ENCODE measurements around the gene SPATS1. TPM values are rescaled to one million over a fixed set of nuclear protein-coding genes. Genes with fewer than 3 reads are reported as not detected.
A peak's percentile ranks its signal among the peaks of the same experiment; 100 is the strongest.

Gene SPATS1
- total and polyA plus RNA-seq, 2 of the 13 experiments (the other 11 are each of a cell fraction or from before 2014, with no cell fraction given), result not detected

DNA sequence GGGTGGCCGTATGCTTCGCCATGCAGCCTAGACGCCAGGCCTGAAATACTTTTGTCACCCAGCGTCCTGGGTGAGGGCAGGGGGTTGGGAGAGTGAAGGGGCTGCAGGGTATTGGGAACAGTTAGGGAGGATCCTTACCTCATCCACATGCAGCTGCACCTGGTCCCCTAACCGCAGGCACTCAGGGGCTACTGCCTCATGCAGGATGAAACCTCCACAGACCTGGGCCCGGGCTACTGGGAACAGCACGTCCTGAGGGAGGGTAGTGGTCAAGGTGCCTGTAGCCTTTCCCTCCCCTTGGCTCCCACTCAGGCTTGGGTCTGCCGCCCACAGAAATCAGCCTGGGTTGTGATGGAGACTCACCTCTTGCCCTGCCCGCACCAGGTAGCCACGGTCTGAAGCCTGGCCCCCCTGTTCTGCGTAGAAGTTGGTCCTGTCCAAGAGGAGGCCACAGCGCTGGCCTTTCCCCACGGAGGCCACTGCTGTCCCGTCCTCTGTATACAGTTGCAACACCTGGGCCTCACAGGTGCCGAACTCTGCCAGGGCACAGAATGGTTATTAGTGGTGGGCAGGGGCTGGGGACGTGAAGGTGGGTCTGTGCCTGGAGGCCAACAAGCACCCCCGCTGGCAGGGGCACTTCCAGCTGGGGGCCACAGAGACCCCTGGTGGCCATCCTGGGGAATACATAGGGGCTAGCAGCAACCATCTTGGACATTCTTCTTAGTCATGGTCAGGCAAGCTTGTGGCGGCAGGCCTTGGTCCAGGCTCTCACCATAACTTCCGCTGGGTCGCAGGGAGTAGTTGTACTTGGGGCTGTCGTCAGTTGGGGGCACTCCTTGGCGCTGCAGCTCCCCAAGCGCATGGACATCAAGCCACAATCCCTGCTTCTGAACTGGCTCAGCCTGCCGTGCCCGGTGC lies 37.9 kb upstream of the SPATS1 start (continued):
- TF ChIP-seq, protein P1, sequence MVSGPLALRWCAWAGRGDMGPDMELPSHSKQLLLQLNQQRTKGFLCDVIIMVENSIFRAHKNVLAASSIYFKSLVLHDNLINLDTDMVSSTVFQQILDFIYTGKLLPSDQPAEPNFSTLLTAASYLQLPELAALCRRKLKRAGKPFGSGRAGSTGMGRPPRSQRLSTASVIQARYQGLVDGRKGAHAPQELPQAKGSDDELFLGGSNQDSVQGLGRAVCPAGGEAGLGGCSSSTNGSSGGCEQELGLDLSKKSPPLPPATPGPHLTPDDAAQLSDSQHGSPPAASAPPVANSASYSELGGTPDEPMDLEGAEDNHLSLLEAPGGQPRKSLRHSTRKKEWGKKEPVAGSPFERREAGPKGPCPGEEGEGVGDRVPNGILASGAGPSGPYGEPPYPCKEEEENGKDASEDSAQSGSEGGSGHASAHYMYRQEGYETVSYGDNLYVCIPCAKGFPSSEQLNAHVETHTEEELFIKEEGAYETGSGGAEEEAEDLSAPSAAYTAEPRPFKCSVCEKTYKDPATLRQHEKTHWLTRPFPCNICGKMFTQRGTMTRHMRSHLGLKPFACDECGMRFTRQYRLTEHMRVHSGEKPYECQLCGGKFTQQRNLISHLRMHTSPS (CRISPR knock-in tag; IDR thresholded peaks at IDR 0.05; ENCODE audit: low read depth), result no peak
- TF ChIP-seq, protein P2, sequence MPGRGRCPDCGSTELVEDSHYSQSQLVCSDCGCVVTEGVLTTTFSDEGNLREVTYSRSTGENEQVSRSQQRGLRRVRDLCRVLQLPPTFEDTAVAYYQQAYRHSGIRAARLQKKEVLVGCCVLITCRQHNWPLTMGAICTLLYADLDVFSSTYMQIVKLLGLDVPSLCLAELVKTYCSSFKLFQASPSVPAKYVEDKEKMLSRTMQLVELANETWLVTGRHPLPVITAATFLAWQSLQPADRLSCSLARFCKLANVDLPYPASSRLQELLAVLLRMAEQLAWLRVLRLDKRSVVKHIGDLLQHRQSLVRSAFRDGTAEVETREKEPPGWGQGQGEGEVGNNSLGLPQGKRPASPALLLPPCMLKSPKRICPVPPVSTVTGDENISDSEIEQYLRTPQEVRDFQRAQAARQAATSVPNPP (CRISPR knock-in tag; IDR thresholded peaks at IDR 0.05), result no peak
- TF ChIP-seq NFATC3 (CRISPR knock-in tag; IDR thresholded peaks at IDR 0.05), result no peak
- no peak for TF ChIP-seq ZNF781 (CRISPR knock-in tag; IDR thresholded peaks at IDR 0.05; ENCODE audit: borderline replicate concordance, not compliant biosample characterization)
- no peak for TF ChIP-seq NFIC (IDR thresholded peaks at IDR 0.05; ENCODE audit: low read length)
- TF ChIP-seq, protein P3, sequence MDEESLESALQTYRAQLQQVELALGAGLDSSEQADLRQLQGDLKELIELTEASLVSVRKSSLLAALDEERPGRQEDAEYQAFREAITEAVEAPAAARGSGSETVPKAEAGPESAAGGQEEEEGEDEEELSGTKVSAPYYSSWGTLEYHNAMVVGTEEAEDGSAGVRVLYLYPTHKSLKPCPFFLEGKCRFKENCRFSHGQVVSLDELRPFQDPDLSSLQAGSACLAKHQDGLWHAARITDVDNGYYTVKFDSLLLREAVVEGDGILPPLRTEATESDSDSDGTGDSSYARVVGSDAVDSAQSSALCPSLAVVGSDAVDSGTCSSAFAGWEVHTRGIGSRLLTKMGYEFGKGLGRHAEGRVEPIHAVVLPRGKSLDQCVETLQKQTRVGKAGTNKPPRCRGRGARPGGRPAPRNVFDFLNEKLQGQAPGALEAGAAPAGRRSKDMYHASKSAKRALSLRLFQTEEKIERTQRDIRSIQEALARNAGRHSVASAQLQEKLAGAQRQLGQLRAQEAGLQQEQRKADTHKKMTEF (CRISPR knock-in tag; IDR thresholded peaks at IDR 0.05), result 0 out of 2 replicates have a peak, but pooled peaks have one; percentile 20
- 0 out of 2 replicates have a peak, but pooled peaks have one; percentile 28 for TF ChIP-seq REPIN1 (CRISPR knock-in tag; IDR thresholded peaks at IDR 0.05; ENCODE audit: borderline replicate concordance, low read depth)
- peak; percentile 35; the same call in 1 of the 2 replicates for TF ChIP-seq ZNF605 (CRISPR knock-in tag; IDR thresholded peaks at IDR 0.05)
- TF ChIP-seq SOX13 (IDR thresholded peaks at IDR 0.05), result no peak
- 0 out of 4 replicates have a peak, but pooled peaks of 1 of the 2 experiments have one; percentile 14 for TF ChIP-seq SOX13 (CRISPR knock-in tag; conservative IDR thresholded peaks at IDR 0.05 in 1 of 2, IDR thresholded peaks at IDR 0.05 in 1 of 2)
- TF ChIP-seq, protein P4, sequence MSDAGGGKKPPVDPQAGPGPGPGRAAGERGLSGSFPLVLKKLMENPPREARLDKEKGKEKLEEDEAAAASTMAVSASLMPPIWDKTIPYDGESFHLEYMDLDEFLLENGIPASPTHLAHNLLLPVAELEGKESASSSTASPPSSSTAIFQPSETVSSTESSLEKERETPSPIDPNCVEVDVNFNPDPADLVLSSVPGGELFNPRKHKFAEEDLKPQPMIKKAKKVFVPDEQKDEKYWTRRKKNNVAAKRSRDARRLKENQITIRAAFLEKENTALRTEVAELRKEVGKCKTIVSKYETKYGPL (CRISPR knock-in tag; IDR thresholded peaks at IDR 0.05), result no peak
- TF ChIP-seq, protein P5, sequence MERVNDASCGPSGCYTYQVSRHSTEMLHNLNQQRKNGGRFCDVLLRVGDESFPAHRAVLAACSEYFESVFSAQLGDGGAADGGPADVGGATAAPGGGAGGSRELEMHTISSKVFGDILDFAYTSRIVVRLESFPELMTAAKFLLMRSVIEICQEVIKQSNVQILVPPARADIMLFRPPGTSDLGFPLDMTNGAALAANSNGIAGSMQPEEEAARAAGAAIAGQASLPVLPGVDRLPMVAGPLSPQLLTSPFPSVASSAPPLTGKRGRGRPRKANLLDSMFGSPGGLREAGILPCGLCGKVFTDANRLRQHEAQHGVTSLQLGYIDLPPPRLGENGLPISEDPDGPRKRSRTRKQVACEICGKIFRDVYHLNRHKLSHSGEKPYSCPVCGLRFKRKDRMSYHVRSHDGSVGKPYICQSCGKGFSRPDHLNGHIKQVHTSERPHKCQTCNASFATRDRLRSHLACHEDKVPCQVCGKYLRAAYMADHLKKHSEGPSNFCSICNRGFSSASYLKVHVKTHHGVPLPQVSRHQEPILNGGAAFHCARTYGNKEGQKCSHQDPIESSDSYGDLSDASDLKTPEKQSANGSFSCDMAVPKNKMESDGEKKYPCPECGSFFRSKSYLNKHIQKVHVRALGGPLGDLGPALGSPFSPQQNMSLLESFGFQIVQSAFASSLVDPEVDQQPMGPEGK (CRISPR knock-in tag; IDR thresholded peaks at IDR 0.05), result peak; percentile 67
- no peak for TF ChIP-seq FOXC1 (CRISPR knock-in tag; IDR thresholded peaks at IDR 0.05; ENCODE audit: borderline replicate concordance)
- no peak for TF ChIP-seq SSRP1 (CRISPR knock-in tag; IDR thresholded peaks at IDR 0.05)
- TF ChIP-seq, protein P6, sequence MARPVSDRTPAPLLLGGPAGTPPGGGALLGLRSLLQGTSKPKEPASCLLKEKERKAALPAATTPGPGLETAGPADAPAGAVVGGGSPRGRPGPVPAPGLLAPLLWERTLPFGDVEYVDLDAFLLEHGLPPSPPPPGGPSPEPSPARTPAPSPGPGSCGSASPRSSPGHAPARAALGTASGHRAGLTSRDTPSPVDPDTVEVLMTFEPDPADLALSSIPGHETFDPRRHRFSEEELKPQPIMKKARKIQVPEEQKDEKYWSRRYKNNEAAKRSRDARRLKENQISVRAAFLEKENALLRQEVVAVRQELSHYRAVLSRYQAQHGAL (CRISPR knock-in tag; IDR thresholded peaks at IDR 0.05; ENCODE audit: not compliant biosample characterization), result no peak
- TF ChIP-seq, protein P7, sequence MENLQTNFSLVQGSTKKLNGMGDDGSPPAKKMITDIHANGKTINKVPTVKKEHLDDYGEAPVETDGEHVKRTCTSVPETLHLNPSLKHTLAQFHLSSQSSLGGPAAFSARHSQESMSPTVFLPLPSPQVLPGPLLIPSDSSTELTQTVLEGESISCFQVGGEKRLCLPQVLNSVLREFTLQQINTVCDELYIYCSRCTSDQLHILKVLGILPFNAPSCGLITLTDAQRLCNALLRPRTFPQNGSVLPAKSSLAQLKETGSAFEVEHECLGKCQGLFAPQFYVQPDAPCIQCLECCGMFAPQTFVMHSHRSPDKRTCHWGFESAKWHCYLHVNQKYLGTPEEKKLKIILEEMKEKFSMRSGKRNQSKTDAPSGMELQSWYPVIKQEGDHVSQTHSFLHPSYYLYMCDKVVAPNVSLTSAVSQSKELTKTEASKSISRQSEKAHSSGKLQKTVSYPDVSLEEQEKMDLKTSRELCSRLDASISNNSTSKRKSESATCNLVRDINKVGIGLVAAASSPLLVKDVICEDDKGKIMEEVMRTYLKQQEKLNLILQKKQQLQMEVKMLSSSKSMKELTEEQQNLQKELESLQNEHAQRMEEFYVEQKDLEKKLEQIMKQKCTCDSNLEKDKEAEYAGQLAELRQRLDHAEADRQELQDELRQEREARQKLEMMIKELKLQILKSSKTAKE (CRISPR knock-in tag; IDR thresholded peaks at IDR 0.05; ENCODE audit: borderline replicate concordance), result no peak

Data from HepG2 (cell line).